Right ventricle myocardium inferior (tissue), 1 donor: ENCODE data around the gene S100Z. TPM values are rescaled to one million over a fixed set of nuclear protein-coding genes. Genes with fewer than 3 reads are reported as not detected.
"Not testable (repeated sequence)": the region's sequence is repeated elsewhere in the genome, so short reads cannot be mapped to it uniquely, and the experiment has no call there.

Source experiments
- ATAC-seq: fragments of 200-7000 bp; cut with Tn5 transposase; one replicate; pipeline ENCODE4 v1.9.1; 2020; ENCODE audit warnings: mild to moderate bottlenecking, moderate library complexity
- DNase-seq: peaks from one replicate; pipeline ENCODE4 v3.0.0; 2021; ENCODE audit errors: missing footprints
- intact Hi-C: fragments of 100-400 bp; cut with DNase I; formaldehyde crosslinking; loops from one replicate; pipeline ENCODE4 v1.11.0; 2022
- long read RNA-seq: library from polyadenylated mRNA; unstranded; transcript quantifications from one replicate; pipeline ENCODE4 v2.0.0, GENCODE V29; 2021
- total RNA-seq: library from RNA; stranded (reverse); fragmentation: NEBNext Ultra II Directional; extraction: Animal tissue kit (Norgen Biotek cat#: 25700); gene quantifications from one replicate; pipeline ENCODE4 v1.2.1, GENCODE V29; 2021
- donor health status: DM: no; HTN: yes; CAD: no; lungs with severe emphysema.

S100Z gene
- total RNA-seq: not detected
- long read RNA-seq: 0 reads

DNA sequence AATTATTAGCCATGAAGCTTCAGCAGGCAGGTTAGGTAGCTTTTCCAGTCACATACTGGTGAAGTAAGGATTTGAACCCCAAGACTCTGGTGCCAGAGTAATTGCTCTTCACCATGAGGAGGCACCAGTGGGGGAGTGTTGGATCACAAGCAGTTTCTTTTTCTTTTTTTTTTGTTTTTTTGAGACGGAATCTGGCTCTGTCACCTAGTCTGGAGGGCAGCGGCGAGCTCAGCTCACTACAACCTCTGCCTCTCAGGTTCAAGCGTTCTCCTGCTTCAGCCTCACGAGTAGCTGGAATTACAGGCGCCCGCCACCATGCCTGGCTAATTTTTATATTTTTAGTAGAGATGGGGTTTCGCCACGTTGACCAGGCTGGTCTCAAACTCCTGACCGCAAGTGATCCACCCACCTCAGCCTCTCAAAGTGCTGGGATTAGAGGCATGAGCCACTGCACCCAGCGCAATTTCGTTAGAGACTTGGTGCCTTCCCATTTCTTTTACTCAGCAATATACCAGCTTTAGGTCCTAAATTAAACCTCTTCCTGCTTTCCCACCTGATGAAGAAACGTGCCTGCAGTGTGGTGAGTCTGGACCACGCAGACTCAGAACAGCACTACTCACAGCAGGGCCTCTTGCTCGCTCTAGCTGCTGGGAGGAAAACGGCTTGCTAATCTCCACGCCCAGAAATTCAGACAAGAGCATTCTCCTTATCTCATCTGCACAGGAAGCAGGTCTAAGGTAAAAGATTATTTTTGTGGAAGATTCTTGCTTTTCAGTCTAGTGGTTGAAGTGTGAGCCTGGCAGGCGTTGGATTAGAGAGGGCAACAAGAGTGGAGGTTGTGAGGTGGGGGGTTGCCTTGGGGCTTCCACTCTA is at the start of gene S100Z:
Gene S100Z (plus strand): TSS at position 596 of the 873 bp plus-strand sequence. CDS start 25,346 bp downstream, outside the sequence.
- intact Hi-C loops: no loop called here
- no peak for DNase-seq
- ATAC-seq: peak; percentile 25

DNA sequence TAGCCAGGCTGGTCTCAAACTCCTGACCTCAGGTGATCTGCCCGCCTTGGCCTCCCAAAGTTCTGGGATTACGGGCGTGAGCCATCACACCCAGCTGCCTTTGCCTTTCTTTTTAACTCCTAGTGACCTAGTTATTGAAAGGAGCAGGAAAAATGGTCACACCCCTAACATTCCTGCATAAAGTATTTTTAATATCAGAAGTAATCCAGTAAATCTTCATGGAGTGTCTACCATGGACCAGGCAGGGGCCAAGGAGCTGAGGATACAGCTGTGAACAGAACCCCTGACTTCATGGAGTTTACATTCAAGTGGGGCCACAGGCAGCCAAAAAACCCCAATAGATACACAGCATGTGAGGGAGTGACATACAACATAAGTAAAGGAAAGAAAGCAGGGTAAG is 49.2 kb upstream of the S100Z start:
- DNase-seq (no peak), ATAC-seq (no peak)
- intact Hi-C loops: no loop called here

DNA sequence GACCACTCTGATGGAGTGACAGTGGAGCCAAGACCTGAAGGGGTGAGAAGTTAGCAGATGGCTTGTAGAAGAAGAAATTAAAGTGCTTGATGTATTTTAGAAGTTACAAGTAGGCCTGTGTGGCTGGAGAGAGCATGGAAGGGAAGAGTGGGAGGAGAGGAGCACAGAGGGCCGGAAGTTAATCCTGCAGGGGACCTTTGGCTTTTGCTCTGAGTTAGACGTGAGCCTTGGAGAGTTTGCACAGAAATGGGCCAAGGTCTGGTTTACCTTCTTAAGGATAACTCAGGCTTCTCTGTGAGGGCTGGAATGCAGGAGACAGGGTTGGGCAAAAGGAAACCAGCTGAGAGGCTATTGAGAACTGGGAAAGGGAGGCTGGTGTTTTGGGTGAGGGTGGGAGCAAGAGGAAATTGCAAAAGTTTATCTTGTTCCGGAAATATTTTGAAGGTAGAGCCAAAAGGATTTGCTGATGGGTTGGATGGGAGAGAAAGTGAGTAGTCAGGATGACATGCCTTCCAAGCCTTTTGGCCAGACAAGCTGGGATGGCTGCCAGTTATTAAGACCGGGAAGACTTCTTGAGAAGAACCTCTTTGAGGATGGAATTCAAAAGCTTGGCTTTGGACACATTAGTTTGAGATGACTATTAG is 48.5 kb upstream of the S100Z start:
- DNase-seq (no peak), ATAC-seq (peak; percentile 70)
- intact Hi-C loops: no loop called here

DNA sequence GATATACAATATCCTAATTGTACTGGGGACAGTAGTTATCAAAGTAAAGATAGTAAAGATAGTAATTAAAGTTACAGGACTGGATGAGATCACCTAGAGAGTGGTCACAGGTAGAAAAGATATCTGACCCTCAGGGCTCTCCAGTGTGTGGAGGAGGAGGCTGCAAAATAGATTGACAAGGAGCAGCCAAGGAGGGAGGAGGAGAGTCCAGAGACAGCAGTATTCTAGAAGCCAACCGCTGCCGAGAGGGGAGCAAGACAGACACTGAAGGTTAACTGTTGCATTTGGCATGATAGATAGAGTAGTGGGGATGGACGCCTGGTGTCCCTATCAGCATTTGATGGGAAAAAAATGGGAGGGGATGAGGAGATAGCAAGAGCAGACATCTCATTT is 48.0 kb upstream of the S100Z start:
- ATAC-seq (peak; percentile 22), DNase-seq (no peak)
- intact Hi-C loops: no loop called here

DNA sequence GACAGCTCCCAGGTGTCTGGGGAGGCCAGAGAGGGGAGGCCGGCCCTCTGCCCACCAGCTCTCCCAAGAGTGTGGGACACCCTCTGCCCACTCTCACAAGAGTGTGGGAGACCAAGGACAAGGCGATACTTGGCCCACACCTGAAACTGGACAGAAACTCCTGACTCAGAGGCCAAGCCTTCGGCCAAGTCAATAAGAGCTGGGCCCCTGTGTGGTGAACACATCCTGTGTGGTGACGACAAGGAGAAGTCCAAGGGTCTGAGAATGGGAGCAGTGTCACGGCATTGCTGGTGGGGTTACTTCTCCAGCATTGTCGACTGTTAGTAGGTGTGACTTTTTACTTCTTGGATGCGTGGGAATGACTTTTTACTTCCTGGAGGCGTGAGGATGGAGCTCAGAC is 45.5 kb upstream of the S100Z start:
- ATAC-seq (no peak), DNase-seq (no peak)
- intact Hi-C loops: no loop called here

DNA sequence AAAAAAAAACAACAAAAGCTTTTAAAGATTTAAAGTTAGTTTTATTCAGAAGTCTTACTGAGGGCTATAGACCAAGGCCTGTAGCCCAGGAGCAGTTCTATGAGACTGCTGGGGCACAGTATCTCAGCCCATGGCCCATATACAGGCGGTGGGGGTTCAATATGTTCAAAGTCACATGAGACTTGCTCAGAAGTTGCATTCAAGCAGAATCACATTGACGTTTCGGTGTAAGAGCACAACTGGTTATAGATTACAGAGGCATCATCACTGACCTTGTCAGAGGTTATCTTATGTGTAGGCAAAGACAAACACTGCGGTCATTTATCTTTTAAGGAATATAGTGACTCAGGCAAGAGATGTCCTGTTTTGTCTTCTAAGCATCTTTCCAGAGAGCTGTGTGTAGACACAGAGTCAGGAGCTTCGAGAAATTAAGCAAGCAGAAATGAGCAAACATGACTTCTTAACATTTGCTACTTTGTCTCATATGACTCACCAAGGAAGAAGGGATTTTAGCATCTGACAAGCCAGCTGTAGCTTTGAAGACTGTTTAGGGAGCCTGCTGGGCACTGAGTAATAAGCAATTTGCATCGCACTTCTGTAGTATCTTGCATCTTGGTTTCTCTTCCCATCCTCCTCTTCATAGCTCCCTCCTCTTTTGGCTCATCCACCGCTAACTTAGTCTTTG is 43.9 kb upstream of the S100Z start:
- ATAC-seq (peak; percentile 14), DNase-seq (no peak)
- intact Hi-C loops: no loop called here

DNA sequence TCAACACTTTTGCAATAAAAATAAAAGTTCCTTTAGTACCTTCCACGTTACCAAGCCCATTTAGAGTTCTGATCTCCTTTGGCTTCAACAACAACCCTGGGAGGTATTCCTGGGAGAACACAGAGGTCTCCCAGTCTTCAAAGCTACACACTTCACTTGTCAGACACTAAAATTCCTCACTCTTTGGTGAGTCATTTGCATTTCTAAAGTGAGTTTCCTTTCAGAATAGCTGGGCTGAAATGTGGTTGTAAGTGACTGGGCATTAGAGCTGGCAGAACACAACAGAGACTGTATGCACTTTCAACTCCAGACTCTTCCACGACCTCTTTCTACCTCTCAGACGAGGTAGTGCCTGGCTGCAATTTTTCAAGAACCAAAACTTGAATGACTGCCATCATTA is 42.5 kb upstream of the S100Z start:
- DNase-seq (no peak), ATAC-seq (no peak)
- intact Hi-C loops: no loop called here

DNA sequence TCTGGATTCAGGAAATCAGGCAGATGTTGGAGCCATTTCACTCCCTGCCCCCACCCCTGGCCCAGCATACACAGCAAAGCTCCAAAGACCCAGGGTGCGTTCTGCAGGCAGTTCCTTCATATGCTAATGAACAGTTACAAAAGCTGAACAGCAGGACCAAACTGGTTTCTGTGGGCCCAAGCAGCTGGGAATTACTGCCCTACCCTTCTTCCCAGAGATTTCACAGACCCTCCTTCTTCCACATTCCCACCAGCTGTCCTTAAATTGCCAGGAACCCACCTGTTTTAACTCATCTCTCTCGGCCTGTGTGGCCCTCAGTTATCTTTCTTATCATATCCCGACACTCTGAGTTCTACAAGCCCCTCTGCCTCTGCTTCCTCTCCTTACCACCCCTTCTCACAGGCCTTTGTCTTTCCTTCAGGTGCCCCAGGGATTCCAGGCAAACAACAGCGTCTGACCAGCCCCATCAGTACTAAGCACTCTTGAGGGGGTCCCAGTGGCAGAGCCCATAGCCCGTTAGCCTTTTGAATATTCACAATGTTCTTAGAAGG is 41.6 kb upstream of the S100Z start:
- DNase-seq: no peak
- intact Hi-C loops: no loop called here
- ATAC-seq: no peak

DNA sequence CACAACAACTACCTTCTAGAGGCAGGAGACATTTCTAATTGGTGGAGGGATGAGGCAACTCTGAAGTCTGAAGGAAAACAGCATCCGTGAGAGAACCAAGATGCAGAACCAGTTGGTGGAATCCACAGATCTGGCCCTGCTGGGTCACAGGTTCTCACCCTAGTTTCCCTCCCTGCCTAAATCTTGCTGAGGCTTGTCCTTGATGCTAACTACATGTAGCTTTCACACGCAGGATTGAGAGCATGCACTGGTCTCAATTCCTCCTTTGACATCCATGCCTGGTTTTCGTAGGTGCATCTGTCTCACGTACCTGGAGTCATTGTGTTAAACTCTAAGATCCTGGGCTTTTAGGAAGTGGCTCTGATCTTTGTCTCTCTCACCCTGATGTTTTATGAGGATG is 40.7 kb upstream of the S100Z start:
- DNase-seq: no peak
- intact Hi-C loops: no loop called here
- no peak for ATAC-seq

DNA sequence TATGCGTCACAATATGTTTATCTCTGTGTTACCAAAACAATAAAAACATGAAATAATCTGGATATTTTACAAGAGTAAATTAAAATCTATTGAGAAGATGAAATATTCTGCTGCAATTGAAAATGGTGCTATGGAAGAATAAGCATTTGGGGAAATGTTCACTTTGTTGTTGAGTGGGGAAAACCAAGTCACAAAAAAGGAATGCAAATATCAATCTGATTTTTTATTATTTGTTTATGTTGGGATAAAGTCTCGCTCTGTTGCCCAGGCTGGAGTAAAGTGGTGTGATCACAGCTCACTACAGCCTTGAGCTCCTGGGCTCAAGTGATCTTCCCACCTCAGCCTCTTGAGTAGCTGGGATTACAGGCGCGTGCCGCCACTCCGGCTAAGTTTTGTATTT is 39.6 kb upstream of the S100Z start:
- DNase-seq (no peak), ATAC-seq (no peak)
- intact Hi-C loops: no loop called here

DNA sequence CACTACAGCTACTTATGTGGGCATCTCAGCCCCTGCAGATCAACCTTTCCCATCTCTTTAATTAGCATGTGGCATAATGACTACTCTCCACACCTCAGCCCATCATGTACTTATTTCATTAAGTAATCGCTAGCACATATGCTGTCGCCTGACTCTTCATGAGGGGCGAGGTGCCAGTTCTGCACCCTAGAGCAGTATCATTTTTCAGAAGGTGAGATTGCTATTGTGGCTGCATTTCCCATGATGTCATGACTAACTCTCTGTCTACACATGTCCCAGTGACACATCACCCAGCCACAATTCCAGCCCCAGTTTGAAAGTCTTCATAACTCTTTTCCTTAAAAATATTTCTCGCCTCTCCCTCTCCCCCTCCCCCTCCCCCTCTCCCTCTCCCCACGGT is 38.6 kb upstream of the S100Z start:
- intact Hi-C loops: no loop called here
- no peak for DNase-seq
- ATAC-seq: no peak

DNA sequence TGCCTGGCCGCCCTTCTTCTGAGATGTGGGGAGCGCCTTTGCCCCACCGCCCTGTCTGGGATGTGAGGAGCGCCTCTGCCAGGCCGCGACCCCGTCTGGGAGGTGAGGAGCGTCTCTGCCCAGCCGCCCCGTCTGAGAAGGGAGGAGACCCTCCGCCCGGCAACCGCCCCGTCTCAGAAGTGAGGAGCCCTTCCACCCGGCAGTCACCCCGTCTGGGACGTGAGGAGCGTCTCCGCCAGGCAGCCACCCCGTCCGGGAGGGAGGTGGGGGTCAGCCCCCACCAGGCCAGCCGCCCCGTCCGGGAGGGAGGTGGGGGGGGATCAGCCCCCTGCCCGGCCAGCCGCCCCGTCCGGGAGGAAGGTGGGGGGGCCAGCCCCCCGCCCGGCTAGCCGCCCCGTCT is 37.6 kb upstream of the S100Z start:
- DNase-seq: not testable (repeated sequence)

DNA sequence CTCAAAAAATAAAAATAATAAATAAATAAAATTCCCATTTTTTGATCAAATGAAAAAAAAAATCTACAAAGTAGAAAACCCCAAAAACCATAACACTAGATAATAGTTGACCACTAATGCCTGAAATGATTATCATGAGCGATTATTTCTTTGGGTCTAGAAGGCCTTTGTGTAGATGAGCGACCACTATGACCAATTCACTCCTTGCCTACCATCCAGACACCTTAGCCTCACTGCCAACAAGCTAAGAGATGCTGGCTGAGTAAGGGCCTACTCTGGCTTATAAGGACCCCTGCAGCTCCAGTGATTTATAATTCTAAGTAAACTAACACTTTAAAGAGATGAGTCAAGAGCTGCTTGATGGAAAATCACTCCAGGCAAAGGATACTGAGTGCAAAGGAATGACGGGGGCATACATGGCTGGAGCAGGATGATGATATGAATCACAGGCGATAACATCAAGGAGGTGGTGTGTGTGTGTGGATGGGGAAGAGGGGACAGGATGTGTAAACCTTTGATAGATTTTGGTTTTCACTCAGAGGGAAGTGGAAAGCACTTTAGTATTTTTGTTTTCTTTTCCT is 35.7 kb upstream of the S100Z start:
- DNase-seq (no peak), ATAC-seq (no peak)
- intact Hi-C loops: no loop called here

More for the DNA sequence above, 37.6 kb upstream of the S100Z start:
- intact Hi-C loops, ATAC-seq: not testable (repeated sequence)

DNA sequence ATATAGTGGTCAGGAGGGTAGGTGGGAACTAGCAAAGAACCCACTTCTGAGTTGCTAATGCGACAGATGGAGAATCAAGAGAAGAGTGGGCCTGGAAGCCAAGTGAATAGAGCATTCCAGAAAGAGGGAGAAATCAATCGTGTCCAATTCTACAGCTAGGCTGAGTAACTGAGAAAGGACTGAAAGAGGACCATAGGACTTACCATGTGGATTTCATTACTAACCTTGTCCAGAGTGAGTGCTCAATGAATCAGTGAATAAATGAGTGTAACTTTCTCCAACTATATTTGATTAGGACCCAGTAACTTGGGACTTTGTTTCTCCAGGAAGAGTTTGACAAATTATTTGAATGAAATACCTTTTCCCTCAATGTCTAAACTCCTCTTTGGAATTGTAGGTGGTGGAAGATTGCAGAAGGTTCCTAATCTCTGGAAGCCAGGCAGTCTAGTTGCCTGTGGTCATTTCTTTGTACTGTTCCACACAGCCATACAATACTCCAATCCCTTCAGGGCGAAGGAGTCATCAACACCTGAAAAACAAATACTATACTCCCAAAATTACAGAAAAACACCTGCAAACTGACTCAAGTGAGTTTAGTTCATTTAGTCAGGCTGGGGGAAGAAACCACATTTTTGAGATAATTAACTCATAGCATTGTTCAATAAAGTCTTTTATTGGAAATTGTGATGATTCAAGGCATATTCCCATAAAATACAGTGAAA is 33.5 kb upstream of the S100Z start:
- DNase-seq (no peak), ATAC-seq (no peak)
- intact Hi-C loops: no loop called here

DNA sequence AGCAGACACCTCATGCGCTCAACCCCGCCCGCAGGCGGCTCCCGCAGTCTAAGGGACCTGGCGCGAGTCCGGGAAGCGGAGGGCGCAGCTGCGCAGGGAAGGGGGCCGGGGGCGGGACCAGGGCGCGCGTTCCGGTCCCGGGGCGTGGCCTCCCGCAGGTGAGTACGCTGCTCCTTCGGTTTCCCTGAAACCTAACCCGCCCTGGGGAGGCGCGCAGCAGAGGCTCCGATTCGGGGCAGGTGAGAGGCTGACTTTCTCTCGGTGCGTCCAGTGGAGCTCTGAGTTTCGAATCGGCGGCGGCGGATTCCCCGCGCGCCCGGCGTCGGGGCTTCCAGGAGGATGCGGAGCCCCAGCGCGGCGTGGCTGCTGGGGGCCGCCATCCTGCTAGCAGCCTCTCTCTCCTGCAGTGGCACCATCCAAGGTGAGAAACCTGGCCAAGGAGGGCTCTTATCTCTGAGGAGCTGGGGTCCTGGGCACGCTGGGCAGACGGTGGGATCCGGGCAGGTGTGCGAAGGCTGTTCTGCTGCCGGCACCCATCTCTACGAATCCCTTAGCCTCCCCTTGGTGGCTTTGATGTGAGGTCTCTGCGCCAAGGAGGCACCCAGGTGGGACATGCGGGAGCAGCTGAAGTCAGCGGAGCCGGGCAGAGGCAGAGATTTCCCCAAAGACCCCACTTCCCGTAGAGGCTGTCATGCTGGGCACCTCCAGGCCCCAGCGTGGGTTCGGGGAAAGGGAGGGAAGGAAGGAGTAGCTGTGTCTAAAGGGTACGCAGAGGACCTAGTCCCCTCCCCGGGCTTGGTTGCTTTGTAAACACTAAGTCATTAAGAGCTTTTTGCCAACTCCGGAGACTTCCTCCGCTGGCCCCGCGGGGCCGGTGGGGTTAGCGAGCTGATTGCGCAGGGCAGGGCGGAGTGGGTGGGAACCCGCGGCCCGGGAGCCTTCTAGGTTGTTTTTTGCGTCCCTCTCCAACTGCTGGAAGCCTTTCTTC is 30.7 kb upstream of the S100Z start, which contains the start of gene F2RL1:
Gene F2RL1 (plus strand): TSS at position 187 of the 988 bp plus-strand sequence. CDS start 153 bp downstream, at position 340.
- DNase-seq (peak; percentile 84), ATAC-seq (peak; percentile 90)
- intact Hi-C loops: no loop called here

DNA sequence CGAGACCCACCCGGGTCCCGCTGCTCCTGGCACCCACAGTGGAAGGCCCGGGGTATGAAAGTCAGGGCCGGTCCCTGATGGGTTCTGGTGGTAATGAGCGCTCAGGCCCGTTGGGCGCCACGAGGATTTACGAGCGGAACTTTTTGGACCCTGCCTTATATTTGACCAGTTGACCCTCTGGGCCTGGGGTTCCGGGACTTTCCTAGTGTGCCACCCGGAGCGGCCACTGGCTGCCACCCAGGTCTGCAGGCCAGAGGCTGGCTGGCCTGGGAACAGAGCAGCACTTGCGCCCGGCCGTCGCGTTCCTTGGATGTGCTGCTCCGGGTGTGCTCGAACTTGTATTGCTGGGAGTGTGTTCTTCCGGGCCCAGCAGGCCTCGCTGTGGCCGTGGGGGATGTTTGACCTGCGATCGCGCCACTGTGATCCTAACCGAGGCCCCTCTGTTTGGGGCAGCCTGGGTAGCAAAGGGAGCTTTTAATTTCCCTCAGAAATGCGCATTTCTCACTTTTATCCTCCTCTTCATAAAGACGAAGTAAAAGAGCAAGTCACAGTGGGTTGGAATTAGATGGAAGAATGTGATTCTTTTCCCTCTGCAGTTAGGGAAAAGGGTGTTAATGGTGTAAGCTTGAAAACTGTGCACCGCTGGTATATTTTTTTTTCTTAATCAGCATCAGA is 29.8 kb upstream of the S100Z start:
- intact Hi-C loops: no loop called here
- ATAC-seq (peak; percentile 36), DNase-seq (no peak)

DNA sequence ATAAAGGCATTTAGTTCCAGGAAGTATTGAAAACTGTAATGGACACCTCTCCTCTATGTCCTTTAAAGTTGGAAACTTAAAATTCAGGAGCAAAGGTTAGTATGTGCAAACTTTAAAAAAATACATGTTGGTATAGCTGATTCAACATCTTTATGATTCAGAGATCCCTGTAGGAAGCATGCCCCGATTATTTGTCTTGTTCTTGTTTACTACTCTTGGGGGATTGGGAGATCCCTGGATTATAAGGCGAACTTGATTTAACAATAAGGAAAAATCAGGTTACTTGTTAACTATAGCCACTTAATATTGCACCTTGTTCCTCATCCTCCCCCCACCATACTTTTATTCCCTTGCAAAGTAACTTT is 29.3 kb upstream of the S100Z start:
- ATAC-seq (no peak), DNase-seq (no peak)
- intact Hi-C loops: no loop called here
